ENCODE data around the gene RERE.
"Not testable (repeated sequence)": the region's sequence is repeated elsewhere in the genome, so short reads cannot be mapped to it uniquely, and the experiment has no call there.

RERE gene

GRCh38 chr1:8382608-8383505 is 434.6 kb downstream of the RERE start:
- no peak overlapping the region for H3K4me3 ChIP-seq (ENCODE audit: low read depth, low read length)
- no peak for DNase-seq (ENCODE audit: low read depth)
- TF ChIP-seq CTCF (IDR thresholded peaks at IDR 0.05; ENCODE audit: low read depth, low read length, missing control alignments) = no peak
- in situ Hi-C loops (cut with HindIII; ENCODE audit: low sequenced_read_pairs) = no loop called here

- in situ Hi-C loops (cut with HindIII; ENCODE audit: low sequenced_read_pairs) = no loop called here
Observed at GRCh38 chr1:8382051-8382505, 435.4 kb downstream of the RERE start.

GRCh38 chr1:8381618-8382017 is 435.8 kb downstream of the RERE start:
- DNase-seq (ENCODE audit: low read depth) = no peak
- H3K4me3 ChIP-seq (ENCODE audit: low read depth, low read length) = no peak overlapping the region
- no peak for TF ChIP-seq CTCF (IDR thresholded peaks at IDR 0.05; ENCODE audit: low read depth, low read length, missing control alignments)
- in situ Hi-C loops (cut with HindIII; ENCODE audit: low sequenced_read_pairs) = no loop called here

More at GRCh38 chr1:8382051-8382505, 435.4 kb downstream of the RERE start:
- TF ChIP-seq CTCF (IDR thresholded peaks at IDR 0.05; ENCODE audit: low read depth, low read length, missing control alignments) = no peak
- H3K4me3 ChIP-seq (ENCODE audit: low read depth, low read length) = no peak overlapping the region
- DNase-seq (ENCODE audit: low read depth) = peak; percentile 78

DNA sequence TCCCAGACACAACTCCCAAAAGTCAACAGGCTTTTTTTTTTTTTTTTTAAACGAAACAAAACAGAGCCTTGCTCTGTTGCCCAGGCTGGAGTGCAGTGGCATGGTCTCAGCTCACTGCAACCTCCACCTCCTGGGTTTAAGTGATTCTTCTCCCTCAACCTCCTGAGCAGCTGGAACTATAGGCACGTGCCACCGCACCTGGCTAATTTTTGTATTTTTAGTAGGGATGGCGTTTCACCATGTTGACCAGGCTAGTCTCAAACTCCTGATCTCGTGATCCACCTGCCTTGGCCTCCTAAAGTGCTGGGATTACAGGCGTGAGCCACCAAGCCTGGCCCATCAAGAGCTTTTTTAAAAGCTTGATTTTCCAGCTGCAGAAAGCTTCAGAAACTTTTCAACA is 437.1 kb downstream of the RERE start:
- DNase-seq (ENCODE audit: low read depth); H3K4me3 ChIP-seq (ENCODE audit: low read depth, low read length); in situ Hi-C loops (cut with HindIII; ENCODE audit: low sequenced_read_pairs): not testable (repeated sequence)

DNA sequence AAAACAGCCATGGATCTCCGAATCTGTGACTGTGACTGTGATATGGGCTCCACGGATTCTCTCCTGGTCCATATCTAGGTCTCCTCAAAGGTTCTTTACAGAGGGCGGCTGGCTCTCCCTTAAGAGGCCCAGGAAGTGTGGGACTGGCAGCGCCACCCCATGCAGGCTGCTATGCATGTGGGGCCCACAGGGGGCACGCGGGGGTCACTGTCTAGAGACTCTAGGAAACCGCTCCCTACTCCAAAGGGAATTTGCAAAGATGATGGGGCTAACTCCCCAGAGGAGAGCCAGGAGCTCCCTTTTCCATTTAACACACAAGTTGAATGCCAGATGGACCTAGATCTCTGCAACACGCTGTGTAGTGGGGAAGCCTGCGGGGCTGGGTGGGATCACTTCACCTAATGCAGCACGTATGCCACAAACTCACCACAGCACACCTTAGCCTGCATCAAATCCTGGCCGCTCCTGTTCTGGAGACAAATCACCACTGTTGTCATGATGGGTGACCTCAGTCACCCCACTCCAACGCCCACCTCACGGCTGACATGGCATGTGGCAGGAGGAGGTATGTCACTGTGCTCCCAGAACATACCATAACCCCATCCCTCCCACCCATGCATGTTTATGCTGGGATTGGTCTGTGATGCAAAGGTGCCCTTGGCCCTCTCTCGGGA is 437.8 kb downstream of the RERE start:
- no peak for TF ChIP-seq CTCF (IDR thresholded peaks at IDR 0.05; ENCODE audit: low read depth, low read length, missing control alignments)
- in situ Hi-C loops (cut with HindIII; ENCODE audit: low sequenced_read_pairs) = no loop called here
- no peak for DNase-seq (ENCODE audit: low read depth)

GRCh38 chr1:8378981-8379470 is 438.4 kb downstream of the RERE start:
- in situ Hi-C loops (cut with HindIII; ENCODE audit: low sequenced_read_pairs) = no loop called here
- H3K4me3 ChIP-seq (ENCODE audit: low read depth, low read length) = no peak overlapping the region
- no peak for TF ChIP-seq CTCF (IDR thresholded peaks at IDR 0.05; ENCODE audit: low read depth, low read length, missing control alignments)
- DNase-seq (ENCODE audit: low read depth) = peak; percentile 26

More for the DNA sequence above, 437.8 kb downstream of the RERE start:
- H3K4me3 ChIP-seq (ENCODE audit: low read depth, low read length) = no peak overlapping the region
